Kidney epithelial cell (primary cell): ENCODE results near the gene AOAH. TPM values are rescaled to one million over a fixed set of nuclear protein-coding genes. Genes with fewer than 3 reads are reported as not detected.

ENCODE experiments used
- DNase-seq: peaks from one replicate; pipeline ENCODE4 v3.0.0-alpha.2; 2010; ENCODE audit warnings: low read depth
- H3K27me3 ChIP-seq: 2 replicates; pipeline ENCODE4 v1.6.0; 2011; ENCODE audit warnings: low read length; ENCODE audit not compliant: control insufficient read depth, insufficient read depth
- H3K36me3 ChIP-seq: 2 replicates; pipeline ENCODE4 v1.5.1; 2011; ENCODE audit warnings: low read length; ENCODE audit not compliant: control insufficient read depth, insufficient read depth
- H3K4me3 ChIP-seq: 2 replicates; pipeline ENCODE4 v1.5.1; 2011; ENCODE audit warnings: low read depth, mild to moderate bottlenecking, control low read depth, low read length
- CTCF ChIP-seq: IDR thresholded peaks from 2 replicates; pipeline ENCODE4 v1.5.1; 2011; ENCODE audit warnings: mild to moderate bottlenecking, moderate library complexity, low read length, control low read depth, inconsistent platforms; ENCODE audit not compliant: insufficient read depth, poor library complexity, severe bottlenecking
- total RNA-seq: library from RNA; depleted of rRNA; stranded (reverse); fragments of >200 nt; gene quantifications from 2 replicates; pipeline ENCODE4 v1.2.3, GENCODE V29; 2015

Gene AOAH
- total RNA-seq, 1 donor from 2014 or later = 4.4 TPM

GRCh38 chr7:36521911-36522310, 202.4 kb downstream of the AOAH start:
- no peak for DNase-seq
- Histone ChIP-seq H3K4me3 (no peak overlapping the region), H3K27me3 (no peaks in the 10 kb centered on the region), H3K36me3 (no peaks in the 10 kb centered on the region)
- TF ChIP-seq CTCF = no peak

GRCh38 chr7:36521133-36521532, 203.2 kb downstream of the AOAH start:
- Histone ChIP-seq H3K4me3 (no peak overlapping the region), H3K27me3 (no peaks in the 10 kb centered on the region), H3K36me3 (no peaks in the 10 kb centered on the region)
- DNase-seq = no peak
- no peak for TF ChIP-seq CTCF

- DNase-seq = no peak
- Histone ChIP-seq H3K4me3 (no peak overlapping the region), H3K27me3 (no peaks in the 10 kb centered on the region), H3K36me3 (no peaks in the 10 kb centered on the region)
- TF ChIP-seq CTCF = no peak
Measured at GRCh38 chr7:36515847-36516246, 208.4 kb downstream of the AOAH start.

GRCh38 chr7:36514289-36515243, 209.7 kb downstream of the AOAH start:
- H3K36me3 ChIP-seq = no peaks in the 10 kb centered on the region

GRCh38 chr7:36513393-36513792, 210.9 kb downstream of the AOAH start:
- no peaks in the 10 kb centered on the region for H3K27me3 ChIP-seq
- no peak for DNase-seq
- H3K4me3 ChIP-seq = no peak overlapping the region
- H3K36me3 ChIP-seq = no peaks in the 10 kb centered on the region
- no peak for TF ChIP-seq CTCF

More at GRCh38 chr7:36514289-36515243, 209.7 kb downstream of the AOAH start:
- TF ChIP-seq CTCF = no peak
- Histone ChIP-seq H3K4me3 (no peak overlapping the region), H3K27me3 (no peaks in the 10 kb centered on the region)
- no peak for DNase-seq
